ENCODE results near the gene CIB4. TPM values are rescaled to one million over a fixed set of nuclear protein-coding genes. Genes with fewer than 3 reads are reported as not detected.

Gene CIB4
- total RNA-seq, 2 experiments from 2014 or later, result not detected

Other genes with a start within 250 kb of the CIB4 start
- gene DRC1, start 239.4 kb downstream of the CIB4 start, total RNA-seq, result not detected
- 1 to 10 TPM in 1 of 2 experiments, under 1 TPM in 1; 0.74 to 1.1 TPM for gene OTOF, start 163.2 kb downstream of the CIB4 start, total RNA-seq
- gene KCNK3, start 51.4 kb upstream of the CIB4 start, total RNA-seq, result not detected
- 1 to 10 TPM; 6.3 TPM for gene SLC35F6, start 122.9 kb upstream of the CIB4 start, total RNA-seq
- gene CENPA, start 144.7 kb upstream of the CIB4 start, total RNA-seq, result 10 to 100 TPM; 33.6 to 34.4 TPM
- not detected for gene DPYSL5, start 206.8 kb upstream of the CIB4 start, total RNA-seq